BE2C (cell line): Measurements from ENCODE around the gene PAPLN.

Source experiments
- DNase-seq: peaks from one replicate; pipeline ENCODE4 v3.0.0-alpha.2; 2020
- H3K27me3 ChIP-seq: fragments of 250-450 bp; sonication (Bioruptor Pico); 2 replicates; pipeline ENCODE4 v1.5.1; 2020; ENCODE audit warnings: mild to moderate bottlenecking
- H3K36me3 ChIP-seq: fragments of 250-450 bp; sonication (Bioruptor Pico); 2 replicates; pipeline ENCODE4 v1.5.1; 2020; ENCODE audit warnings: mild to moderate bottlenecking
- H3K4me1 ChIP-seq: fragments of 250-450 bp; sonication (Bioruptor Pico); 2 replicates; pipeline ENCODE4 v1.5.1; 2020
- H3K4me3 ChIP-seq: 2 replicates; pipeline ENCODE4 v1.5.1; 2011; ENCODE audit warnings: low read depth, low read length
- H3K9me3 ChIP-seq: fragments of 250-450 bp; sonication (Bioruptor Pico); 2 replicates; pipeline ENCODE4 v1.5.1; 2020
- CTCF ChIP-seq: IDR thresholded peaks from 2 replicates; pipeline ENCODE4 v1.5.1; 2012; ENCODE audit warnings: mild to moderate bottlenecking, low read depth, low read length

PAPLN gene

GRCh38 chr14:73225496-73225895 lies 11.8 kb upstream of the PAPLN start:
- no peaks in the 10 kb centered on the region for H3K9me3 ChIP-seq
- H3K4me1 ChIP-seq: peaks cover 12% of the 10 kb centered on the region
- no peaks in the 10 kb centered on the region for H3K36me3 ChIP-seq
- no peak for DNase-seq
- H3K4me3 ChIP-seq: no peak overlapping the region
- TF ChIP-seq CTCF: no peak
- no peaks in the 10 kb centered on the region for H3K27me3 ChIP-seq

- Histone ChIP-seq H3K4me1 (peaks cover 12% of the 10 kb centered on the region), H3K36me3 (no peaks in the 10 kb centered on the region), H3K9me3 (no peaks in the 10 kb centered on the region), H3K4me3 (peak overlapping the region; percentile 28; the same call in 1 of the 2 replicates), H3K27me3 (no peaks in the 10 kb centered on the region)
- TF ChIP-seq CTCF: no peak
- peak; percentile 63 for DNase-seq
These were observed 9.2 kb upstream of the PAPLN start for GRCh38 chr14:73227812-73228781.

GRCh38 chr14:73230051-73230450 lies 7.3 kb upstream of the PAPLN start:
- Histone ChIP-seq H3K27me3 (peaks cover 3% of the 10 kb centered on the region), H3K9me3 (no peaks in the 10 kb centered on the region), H3K4me3 (no peak overlapping the region), H3K4me1 (peaks cover 12% of the 10 kb centered on the region), H3K36me3 (no peaks in the 10 kb centered on the region)
- no peak for DNase-seq
- no peak for TF ChIP-seq CTCF

GRCh38 chr14:73231981-73232851 lies 5.1 kb upstream of the PAPLN start:
- TF ChIP-seq CTCF: peak; percentile 49
- Histone ChIP-seq H3K36me3 (no peaks in the 10 kb centered on the region), H3K9me3 (no peaks in the 10 kb centered on the region), H3K27me3 (peaks cover 15% of the 10 kb centered on the region), H3K4me3 (no peak overlapping the region), H3K4me1 (peaks cover 12% of the 10 kb centered on the region)
- DNase-seq: peak; percentile 53

- no peak for DNase-seq
- Histone ChIP-seq H3K4me1 (peaks cover 10% of the 10 kb centered on the region), H3K27me3 (peaks cover 22% of the 10 kb centered on the region), H3K36me3 (no peaks in the 10 kb centered on the region), H3K9me3 (no peaks in the 10 kb centered on the region), H3K4me3 (no peak overlapping the region)
- no peak for TF ChIP-seq CTCF
These were observed 4.3 kb upstream of the PAPLN start for GRCh38 chr14:73232984-73233383.

- H3K4me1 ChIP-seq: peaks cover 4% of the 10 kb centered on the region
- peaks cover 28% of the 10 kb centered on the region for H3K27me3 ChIP-seq
- H3K36me3 ChIP-seq: no peaks in the 10 kb centered on the region
These were observed 3.7 kb upstream of the PAPLN start for GRCh38 chr14:73233564-73233963.

More at GRCh38 chr14:73233564-73233963, 3.7 kb upstream of the PAPLN start:
- no peak for TF ChIP-seq CTCF
- H3K4me3 ChIP-seq: no peak overlapping the region
- H3K9me3 ChIP-seq: no peaks in the 10 kb centered on the region
- DNase-seq: no peak
